Heart left ventricle (tissue), 16 donors: Measurements from ENCODE around the gene SERPINB6. TPM values are rescaled to one million over a fixed set of nuclear protein-coding genes. Genes with fewer than 3 reads are reported as not detected.
A peak's percentile ranks its signal among the peaks of the same experiment; 100 is the strongest.

Experiments
- ATAC-seq, 4 donors: fragments of 200-7000 bp; cut with Tn5 transposase; one replicate each; pipeline ENCODE4 v1.9.1; 2020 to 2022; ENCODE audit warnings: moderate library complexity in 4 of 4, mild to moderate bottlenecking in 3 of 4, moderate number of reproducible peaks in 1 of 4
- DNase-seq, 5 donors: peaks; one replicate each; pipeline ENCODE4 v3.0.0-alpha.2; 2020
- H3K27ac ChIP-seq, 12 donors: fragments of 200-600 bp; sonication (generic) in 4 of 12; one replicate each; pipeline versions ENCODE4 v1.5.0 to v1.8.0; 2016 to 2022; ENCODE audit warnings: mild to moderate bottlenecking in 2 of 12
- H3K27me3 ChIP-seq, 9 donors: fragments of 200-600 bp; sonication (generic) in 2 of 9; one replicate each; pipeline versions ENCODE4 v1.5.1 to v1.8.0; 2016 to 2022; ENCODE audit warnings: mild to moderate bottlenecking in 3 of 9
- H3K36me3 ChIP-seq, 9 donors: fragments of 200-600 bp; sonication (generic) in 2 of 9; one replicate each; pipeline versions ENCODE4 v1.5.0 to v1.8.0; 2018 to 2022; ENCODE audit warnings: mild to moderate bottlenecking in 2 of 9
- H3K4me1 ChIP-seq, 12 donors: fragments of 200-600 bp; sonication (generic) in 4 of 12; one replicate each; pipeline versions ENCODE4 v1.5.0 to v1.8.0; 2016 to 2022; ENCODE audit warnings: mild to moderate bottlenecking in 3 of 12
- H3K4me3 ChIP-seq, 12 donors: fragments of 200-600 bp; sonication (generic) in 4 of 12; one replicate each; pipeline versions ENCODE4 v1.5.0 to v1.8.0; 2017 to 2022; ENCODE audit warnings: mild to moderate bottlenecking in 9 of 12, moderate library complexity in 4 of 12
- H3K9me3 ChIP-seq, 12 donors: fragments of 200-600 bp; sonication (generic) in 4 of 12; one replicate each; pipeline versions ENCODE4 v1.5.0 to v1.8.0; 2016 to 2022; ENCODE audit warnings: mild to moderate bottlenecking in 1 of 12
- POLR2A ChIP-seq, 2 donors: fragments of 450-650 bp; IDR thresholded peaks; one replicate each; pipeline ENCODE4 v1.6.1; 2017; ENCODE audit warnings: antibody characterized with exemption in 2 of 2, mild to moderate bottlenecking in 2 of 2, moderate library complexity in 2 of 2
- WGBS, 4 donors: extraction: QIAGEN DNeasy Blood & Tissue Kit in 2 of 4; methylation state at CpG; one replicate each; pipeline versions ENCODE4 v1.1.5 to v1.1.7; 2013 to 2018; 5-methylcytosine and 5-hydroxymethylcytosine counted together
- intact Hi-C, 10 donors: fragments of 100-400 bp; cut with DNase I; formaldehyde crosslinking; loops; one replicate each; pipeline versions ENCODE4 v1.11.1 to v1.14.2; 2022
- polyA plus RNA-seq, 2 donors: library from polyadenylated mRNA; stranded (reverse); fragments of 200-250 nt; gene quantifications; one replicate each; pipeline ENCODE4 v1.2.3, GENCODE V29; 2013
- total RNA-seq, 9 donors: library from RNA; depleted of rRNA in 2 of 9; stranded (reverse); fragments of >200 nt in 2 of 9; fragmentation: NEBNext Ultra II Directional in 3 of 9; extraction: Animal tissue kit (Norgen Biotek cat#: 25700) in 3 of 9; gene quantifications; one replicate each; pipeline versions ENCODE4 v1.1.0 to v1.2.4, GENCODE V29; 2016 to 2023
- TF ChIP-seq, protein P1 (sequence below), 12 donors: fragments of 200-600 bp; sonication (generic) in 4 of 12; IDR thresholded peaks; one replicate each; pipeline versions ENCODE4 v1.5.0 to v1.8.0; 2018 to 2022; ENCODE audit warnings: antibody characterized with exemption in 12 of 12, mild to moderate bottlenecking in 5 of 12
- donor health status: ischemic (EF 13 %, LVEDD 7.1; RV severe dilation, severe dysfunction).
- donor health status: healthy with polysubstance abuse.
- donor health status: DM: no; HTN: yes; CAD: no.
- donor health status: DM: no; HTN: no; CAD: no.
- donor health status: ischemic (EF 25% LVEDD 6.9; RV normal size, moderate dysfunction).
- donor health status: ischemic (EF 25% LVEDD 5.7; RV mildly dilated, moderate dysfunction).
- donor health status: healthy.
- donor health status: DM: yes; HTN: yes; CAD: no.
- donor health status: ischemic (EF 35%, LVEDD 5.7; RV mildly dilated, moderate dysfunction).
- donor health status: nonischemic (EF 11% LVEDD 7.7; RV severe dilation, severe dysfunction).
- donor health status: DM: yes; HTN: yes; CAD: no.
- donor health status: PGD.
- donor health status: ischemic (EF 29% LVEDD 5.4; RV normal size, mild dysfunction).
- donor health status: nonischemic (EF 23%, LVEDD 6.1; RV moderate dilation, normal function).

SERPINB6 gene
- total and polyA plus RNA-seq, 11 donors: 146 to 246 (median 186) TPM

GRCh38 chr6:2958776-2959175, 12.6 kb downstream of the SERPINB6 start:
- DNase-seq (no peak), ATAC-seq (no peak)
- H3K4me3 ChIP-seq: no peak overlapping the region
- TF ChIP-seq POLR2A (IDR thresholded peaks at IDR 0.05): no peak
- TF ChIP-seq, protein P1, sequence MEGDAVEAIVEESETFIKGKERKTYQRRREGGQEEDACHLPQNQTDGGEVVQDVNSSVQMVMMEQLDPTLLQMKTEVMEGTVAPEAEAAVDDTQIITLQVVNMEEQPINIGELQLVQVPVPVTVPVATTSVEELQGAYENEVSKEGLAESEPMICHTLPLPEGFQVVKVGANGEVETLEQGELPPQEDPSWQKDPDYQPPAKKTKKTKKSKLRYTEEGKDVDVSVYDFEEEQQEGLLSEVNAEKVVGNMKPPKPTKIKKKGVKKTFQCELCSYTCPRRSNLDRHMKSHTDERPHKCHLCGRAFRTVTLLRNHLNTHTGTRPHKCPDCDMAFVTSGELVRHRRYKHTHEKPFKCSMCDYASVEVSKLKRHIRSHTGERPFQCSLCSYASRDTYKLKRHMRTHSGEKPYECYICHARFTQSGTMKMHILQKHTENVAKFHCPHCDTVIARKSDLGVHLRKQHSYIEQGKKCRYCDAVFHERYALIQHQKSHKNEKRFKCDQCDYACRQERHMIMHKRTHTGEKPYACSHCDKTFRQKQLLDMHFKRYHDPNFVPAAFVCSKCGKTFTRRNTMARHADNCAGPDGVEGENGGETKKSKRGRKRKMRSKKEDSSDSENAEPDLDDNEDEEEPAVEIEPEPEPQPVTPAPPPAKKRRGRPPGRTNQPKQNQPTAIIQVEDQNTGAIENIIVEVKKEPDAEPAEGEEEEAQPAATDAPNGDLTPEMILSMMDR (IDR thresholded peaks at IDR 0.05): no peak
- H3K27me3 ChIP-seq: no peaks in the 10 kb centered on the region
- peaks cover 0 to 39% (median 24%) of the 10 kb centered on the region in 9 donors for H3K36me3 ChIP-seq
- intact Hi-C loops: no loop called here
- peak overlapping the region; percentile 56 to 88 (median 78) for H3K27ac ChIP-seq
- no peaks in the 10 kb centered on the region for H3K9me3 ChIP-seq
- 85 to 94% (median 89%) methylated on average over 9 of the region's 9 CpGs for WGBS, 4 donors
- H3K4me1 ChIP-seq: peaks cover 0 to 78% (median 60%) of the 10 kb centered on the region in 12 donors

DNA sequence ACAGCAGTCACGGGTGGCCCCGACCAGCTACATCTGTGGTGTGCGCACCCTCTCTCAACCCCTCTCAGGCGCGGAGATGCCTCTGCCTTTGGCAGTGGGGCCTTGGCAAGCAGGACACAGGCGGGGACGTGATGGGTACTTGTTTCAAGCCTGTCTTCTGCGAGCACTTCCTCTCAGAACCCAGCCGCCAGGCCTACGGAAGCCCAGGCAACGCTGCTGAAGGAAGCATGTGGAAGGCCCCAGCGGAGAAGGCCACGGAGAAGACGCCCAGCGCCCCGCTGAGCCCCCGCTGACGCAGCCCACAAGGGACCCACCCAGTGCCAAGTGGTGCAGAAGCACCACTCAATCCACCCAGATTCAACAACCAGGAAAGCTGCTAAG, 13.0 kb downstream of the SERPINB6 start:
- DNase-seq: peak in 4 of 5 donors; percentile 43 to 76 (median 60)
- peak; percentile 24 to 67 (median 32) for ATAC-seq
- no peaks in the 10 kb centered on the region for H3K27me3 ChIP-seq
- peak overlapping the region; percentile 56 to 88 (median 78) for H3K27ac ChIP-seq
- peaks cover 0 to 44% (median 29%) of the 10 kb centered on the region in 9 donors for H3K36me3 ChIP-seq
- intact Hi-C loops: no loop called here
- no peak overlapping the region for H3K4me3 ChIP-seq
- no peaks in the 10 kb centered on the region for H3K9me3 ChIP-seq
- H3K4me1 ChIP-seq: peaks cover 0 to 73% (median 57%) of the 10 kb centered on the region in 12 donors
- 63 to 81% (median 75%) methylated on average over 13 to 18 of the region's 18 CpGs for WGBS, 4 donors
- no peak for TF ChIP-seq POLR2A (IDR thresholded peaks at IDR 0.05)
- TF ChIP-seq, protein P1 (IDR thresholded peaks at IDR 0.05): no peak

DNA sequence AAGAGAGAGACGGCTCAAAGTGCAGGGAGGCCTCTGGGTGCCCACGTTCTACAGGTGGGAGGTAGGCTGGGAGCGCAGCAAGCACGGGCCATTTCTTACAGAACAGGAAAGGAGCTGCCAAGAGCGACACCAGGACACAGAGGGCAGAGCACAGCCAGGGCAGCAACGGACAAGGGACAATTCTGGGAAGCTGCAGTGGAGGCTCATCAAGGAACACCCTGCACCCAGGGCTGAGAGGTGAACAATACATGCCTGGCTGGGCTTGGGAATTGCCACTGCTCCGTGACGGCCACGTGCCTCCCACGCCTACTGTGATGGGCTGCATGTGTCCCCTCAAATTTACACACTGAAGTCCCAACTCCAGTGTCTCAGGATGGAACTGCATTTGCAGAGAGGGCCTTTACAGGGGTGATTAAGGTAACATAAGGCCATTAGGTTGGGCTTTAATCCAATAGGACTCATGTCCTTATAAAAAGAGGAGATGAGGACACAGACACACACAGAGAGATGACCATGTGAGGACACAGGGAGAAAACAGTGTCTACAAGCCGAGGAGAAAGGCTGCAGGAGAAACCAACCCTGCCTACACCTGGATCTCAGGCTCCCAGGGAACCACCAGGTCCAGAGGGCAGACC, 13.6 kb downstream of the SERPINB6 start:
- Histone ChIP-seq H3K4me1 (peaks cover 0 to 70% (median 55%) of the 10 kb centered on the region in 12 donors), H3K9me3 (no peaks in the 10 kb centered on the region), H3K4me3 (no peak overlapping the region), H3K27me3 (no peaks in the 10 kb centered on the region), H3K36me3 (peaks cover 0 to 47% (median 34%) of the 10 kb centered on the region in 9 donors), H3K27ac (peak overlapping the region; percentile 56 to 88 (median 78))
- DNase-seq (peak in 4 of 5 donors; percentile 41 to 84 (median 62)), ATAC-seq (peak; percentile 87 to 93 (median 90))
- TF ChIP-seq POLR2A (IDR thresholded peaks at IDR 0.05): no peak
- TF ChIP-seq, protein P1 (IDR thresholded peaks at IDR 0.05): no peak
- 45 to 53% (median 49%) methylated on average over 10 to 11 of the region's 11 CpGs for WGBS, 4 donors
- intact Hi-C loops: no loop called here

GRCh38 chr6:2956930-2957685, 14.3 kb downstream of the SERPINB6 start:
- 58 to 70% (median 65%) methylated on average over 5 of the region's 5 CpGs for WGBS, 4 donors
- ATAC-seq (no peak), DNase-seq (peak in 1 of 5 donors; percentile 48)
- Histone ChIP-seq H3K4me1 (peaks cover 0 to 70% (median 54%) of the 10 kb centered on the region in 12 donors), H3K36me3 (peaks cover 0 to 52% (median 35%) of the 10 kb centered on the region in 9 donors), H3K27ac (peak overlapping the region; percentile 31 to 88 (median 78)), H3K9me3 (no peaks in the 10 kb centered on the region), H3K27me3 (no peaks in the 10 kb centered on the region), H3K4me3 (no peak overlapping the region)
- no peak for TF ChIP-seq POLR2A (IDR thresholded peaks at IDR 0.05)
- TF ChIP-seq, protein P1 (IDR thresholded peaks at IDR 0.05): no peak
- intact Hi-C loops: no loop called here
